HG03521 (cell line): ENCODE data around the gene ZNF662.

ENCODE experiments used
- ATAC-seq: cut with Tn5 transposase; IDR thresholded peaks from one replicate; pipeline ENCODE4 v1.9.1; 2021; ENCODE audit warnings: mild to moderate bottlenecking, moderate library complexity; ENCODE audit not compliant: unreplicated experiment

Gene ZNF662

GRCh38 chr3:42886294-42886822 lies 19.6 kb upstream of the ZNF662 start:
- ATAC-seq, result no peak

DNA sequence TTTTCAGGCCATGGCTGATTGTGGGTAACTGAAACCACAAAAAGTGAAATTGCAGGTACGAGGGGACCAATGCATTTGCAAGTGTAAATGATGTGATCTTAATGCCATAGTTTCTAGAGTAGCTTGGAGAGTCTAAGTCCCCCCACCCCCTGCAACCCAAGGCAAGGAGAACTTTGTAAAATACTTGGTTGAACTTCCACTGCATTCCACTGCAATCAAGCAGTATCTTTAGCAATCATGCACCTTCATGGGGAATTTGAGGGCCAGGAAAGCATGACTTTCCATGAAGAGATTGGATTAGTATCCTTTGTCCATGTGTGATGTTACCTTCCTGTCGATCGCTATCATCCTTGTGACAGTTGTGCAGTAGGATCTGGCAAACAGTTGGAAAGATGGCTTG lies 18.9 kb upstream of the ZNF662 start:
- no peak for ATAC-seq

GRCh38 chr3:42891042-42891441 lies 14.9 kb upstream of the ZNF662 start:
- no peak for ATAC-seq

- no peak for ATAC-seq
These were observed 13.8 kb upstream of the ZNF662 start for GRCh38 chr3:42892169-42892568.

DNA sequence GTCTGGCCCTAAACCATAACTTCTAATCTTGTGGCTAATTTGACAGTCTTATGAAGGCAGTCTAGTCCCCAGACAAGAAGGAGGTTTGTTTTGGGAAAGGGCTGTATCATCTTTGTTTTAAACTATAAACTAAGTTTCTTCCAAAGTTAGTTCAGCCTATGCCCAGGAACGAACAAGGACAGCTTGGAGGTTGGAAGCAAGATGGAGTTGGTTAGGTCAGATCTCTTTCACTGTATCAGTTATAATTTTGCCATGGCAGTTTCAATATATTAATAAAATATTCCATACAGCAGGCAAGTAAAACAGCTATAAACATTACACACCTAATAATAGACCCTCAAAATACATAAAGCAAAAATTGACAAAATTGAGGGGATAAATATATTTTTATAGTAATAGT lies 13.1 kb upstream of the ZNF662 start:
- ATAC-seq, result no peak

GRCh38 chr3:42894698-42895579 lies 11.0 kb upstream of the ZNF662 start:
- no peak for ATAC-seq

DNA sequence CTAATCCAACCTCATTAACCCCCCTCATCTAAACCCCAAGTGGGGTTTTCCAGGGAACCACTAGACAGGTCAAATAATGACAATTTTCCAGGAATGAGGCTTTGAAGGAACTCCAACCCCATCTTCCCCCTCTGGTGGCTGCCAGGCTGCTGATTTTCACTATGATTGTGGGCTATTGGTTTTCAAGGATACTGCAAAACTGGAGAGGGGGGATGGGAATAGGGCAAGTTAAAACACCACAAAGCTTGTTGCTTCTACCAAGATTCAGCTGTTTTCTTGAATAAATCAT lies 10.4 kb upstream of the ZNF662 start:
- no peak for ATAC-seq

- no peak for ATAC-seq
These were observed 6.9 kb upstream of the ZNF662 start for GRCh38 chr3:42898896-42899675.

DNA sequence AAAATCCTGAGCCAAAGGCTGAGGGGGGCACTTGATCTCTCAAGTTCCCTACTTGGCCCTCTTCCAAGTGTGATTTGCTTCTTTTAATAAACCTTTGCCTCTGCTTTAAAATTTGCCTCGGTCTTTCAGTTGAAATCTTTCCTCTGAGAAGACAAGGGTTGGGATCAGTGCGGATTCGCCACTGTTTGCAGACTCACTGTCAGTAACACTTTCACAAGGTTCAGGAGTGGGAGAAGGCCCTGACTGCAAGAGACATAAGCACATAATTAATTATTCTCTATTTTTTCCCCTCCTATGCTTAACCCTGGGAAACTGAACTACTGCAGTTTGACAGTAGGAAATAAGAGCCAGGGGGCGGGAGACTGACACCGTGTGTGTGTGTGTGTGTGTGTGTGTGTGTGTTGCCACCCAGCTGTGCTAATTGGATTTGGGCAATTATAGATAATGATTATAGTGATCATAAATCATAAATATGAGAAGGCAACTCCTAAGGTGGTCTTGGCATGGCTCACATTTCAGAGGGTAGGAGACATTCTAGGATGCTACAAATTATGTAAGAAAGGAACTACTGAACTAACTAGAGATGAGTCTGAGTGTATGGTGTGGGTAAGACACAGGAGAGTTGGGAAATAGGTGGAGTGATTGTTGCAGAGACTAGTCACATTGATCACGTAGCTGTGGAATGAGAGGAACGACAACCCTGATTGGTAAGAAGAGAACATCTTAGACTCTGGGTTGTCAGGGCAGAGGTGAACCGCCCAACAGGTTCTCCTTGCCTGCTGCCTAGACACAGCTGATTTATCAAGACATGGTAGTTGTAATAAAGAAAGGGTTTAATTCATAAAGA lies 5.5 kb upstream of the ZNF662 start:
- no peak for ATAC-seq

GRCh38 chr3:42901073-42901415 lies 4.9 kb upstream of the ZNF662 start:
- ATAC-seq, result no peak

DNA sequence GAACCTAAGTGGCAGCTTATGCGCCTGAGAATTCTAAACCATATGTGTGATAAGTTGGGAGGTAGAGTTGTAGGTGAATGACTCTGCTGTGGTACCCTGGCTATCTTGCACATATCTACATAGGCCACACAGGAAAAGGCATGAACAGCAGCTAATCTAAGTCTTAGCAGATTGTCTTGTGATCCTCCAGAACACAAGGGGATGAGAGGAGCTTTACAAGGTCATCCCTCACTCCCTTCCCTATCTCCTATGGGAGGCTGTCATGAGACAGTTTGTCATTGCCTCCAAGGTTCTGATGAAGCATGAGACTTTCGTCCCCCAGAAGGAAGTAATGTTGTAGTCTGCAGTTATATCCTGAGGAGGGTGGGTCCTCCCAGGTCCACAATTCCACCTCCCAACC lies 3.7 kb upstream of the ZNF662 start:
- ATAC-seq, result no peak

DNA sequence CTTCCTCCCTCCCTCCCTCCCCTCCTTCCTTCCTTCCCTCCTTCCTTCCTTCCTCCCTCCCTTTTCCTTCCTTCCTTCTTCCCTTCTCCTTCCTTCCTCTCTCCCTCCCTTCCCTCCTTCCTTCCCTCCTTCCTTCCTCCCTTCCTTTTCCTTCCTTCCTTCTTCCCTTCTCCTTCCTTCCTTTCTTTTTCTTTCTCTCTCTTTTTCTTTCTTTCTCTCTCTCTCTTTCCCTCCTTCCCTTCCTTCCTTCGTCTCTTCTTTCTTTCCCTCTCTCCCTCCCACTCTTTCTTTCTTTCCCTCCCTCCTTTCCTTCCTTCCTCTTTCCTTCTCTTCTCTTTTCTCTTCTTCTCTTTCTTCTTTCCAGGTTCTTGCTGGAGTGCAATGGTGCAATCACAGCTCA lies 1.9 kb upstream of the ZNF662 start:
- no peak for ATAC-seq

GRCh38 chr3:42905740-42906069 lies 237 bp upstream of the ZNF662 start:
- ATAC-seq, result no peak

GRCh38 chr3:42906848-42907183 lies 874 bp downstream of the ZNF662 start:
- no peak for ATAC-seq

DNA sequence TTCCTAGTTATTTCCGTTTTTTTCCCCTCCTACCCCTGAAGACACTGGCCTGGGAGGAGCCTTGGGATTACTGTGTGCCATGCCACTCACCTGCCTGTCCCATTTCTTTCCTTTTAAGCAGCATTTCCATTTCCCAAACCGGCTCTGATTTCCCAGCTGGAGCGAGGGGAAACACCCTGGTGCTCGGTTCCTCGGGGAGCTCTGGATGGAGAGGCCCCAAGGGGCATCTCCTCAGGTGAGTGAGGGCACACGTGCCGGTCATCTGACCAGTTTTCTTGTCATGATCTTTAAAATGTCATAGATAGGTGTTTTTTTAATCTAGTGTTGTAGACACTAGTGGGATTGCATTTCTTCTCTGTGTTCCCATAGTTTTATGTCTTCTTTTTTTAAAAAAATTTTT lies 2.7 kb downstream of the ZNF662 start:
- no peak for ATAC-seq

GRCh38 chr3:42911551-42911950 lies 5.6 kb downstream of the ZNF662 start:
- no peak for ATAC-seq

DNA sequence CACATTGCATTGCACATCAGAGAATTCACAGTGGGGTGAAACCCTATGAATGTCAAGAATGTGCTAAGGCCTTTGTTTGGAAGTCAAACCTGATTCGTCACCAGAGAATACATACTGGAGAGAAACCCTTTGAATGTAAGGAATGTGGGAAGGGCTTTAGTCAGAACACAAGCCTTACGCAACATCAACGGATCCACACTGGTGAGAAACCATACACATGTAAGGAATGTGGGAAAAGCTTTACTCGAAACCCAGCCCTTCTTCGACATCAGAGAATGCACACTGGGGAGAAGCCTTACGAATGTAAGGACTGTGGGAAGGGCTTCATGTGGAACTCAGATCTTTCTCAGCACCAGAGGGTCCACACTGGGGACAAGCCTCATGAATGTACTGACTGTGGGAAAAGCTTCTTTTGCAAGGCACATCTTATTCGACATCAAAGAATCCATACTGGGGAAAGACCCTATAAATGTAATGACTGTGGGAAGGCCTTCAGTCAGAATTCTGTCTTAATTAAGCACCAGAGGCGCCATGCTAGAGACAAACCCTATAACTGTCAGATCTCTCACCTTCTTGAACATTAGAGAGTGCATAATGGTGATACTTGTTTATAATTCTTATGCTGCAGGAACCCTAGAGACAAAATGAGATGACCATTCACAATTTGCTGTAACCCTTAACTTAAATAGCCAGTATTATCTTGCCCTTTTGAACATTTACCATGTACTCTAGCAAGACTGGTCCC lies 9.0 kb downstream of the ZNF662 start:
- ATAC-seq, result no peak

DNA sequence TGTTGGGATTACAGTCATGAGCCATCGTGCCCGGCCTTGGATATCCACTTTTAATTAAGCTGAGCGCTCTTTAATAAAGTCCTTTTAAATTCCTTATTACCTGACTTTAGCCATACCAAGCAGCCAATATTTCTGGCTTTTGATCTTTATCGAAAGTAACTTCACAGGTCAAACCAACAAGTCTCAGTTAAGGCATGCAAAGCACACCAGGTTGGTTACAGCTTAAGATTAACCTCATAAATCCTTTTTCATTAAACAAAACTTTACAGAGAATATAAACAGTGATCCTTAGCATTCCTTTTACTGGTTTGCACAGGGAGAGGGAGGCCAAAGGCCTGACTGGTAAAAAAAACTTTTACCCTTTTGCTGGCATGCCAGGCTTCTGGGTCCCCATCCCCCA lies 17.7 kb downstream of the ZNF662 start:
- ATAC-seq, result no peak

- ATAC-seq, result no peak
These were observed 20.4 kb downstream of the ZNF662 start for GRCh38 chr3:42926310-42926709.

DNA sequence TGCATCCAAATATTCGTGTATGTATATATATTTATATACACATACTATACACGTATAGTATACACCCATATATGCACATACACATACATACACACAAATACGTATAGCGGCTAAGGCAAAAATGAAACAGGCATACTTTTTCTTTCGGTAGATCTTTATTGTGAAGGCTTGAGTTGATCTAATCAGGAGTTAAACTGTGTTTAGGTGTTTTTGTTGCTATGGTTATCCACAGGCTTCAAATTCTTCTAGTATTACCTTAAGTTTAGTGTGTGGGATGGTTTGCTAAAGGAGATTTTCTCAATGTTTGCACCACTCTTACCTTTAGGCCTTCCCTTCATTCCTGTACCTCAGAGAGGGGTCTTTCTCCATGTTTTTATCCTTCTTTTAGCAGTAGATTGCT lies 28.2 kb downstream of the ZNF662 start:
- ATAC-seq, result no peak

DNA sequence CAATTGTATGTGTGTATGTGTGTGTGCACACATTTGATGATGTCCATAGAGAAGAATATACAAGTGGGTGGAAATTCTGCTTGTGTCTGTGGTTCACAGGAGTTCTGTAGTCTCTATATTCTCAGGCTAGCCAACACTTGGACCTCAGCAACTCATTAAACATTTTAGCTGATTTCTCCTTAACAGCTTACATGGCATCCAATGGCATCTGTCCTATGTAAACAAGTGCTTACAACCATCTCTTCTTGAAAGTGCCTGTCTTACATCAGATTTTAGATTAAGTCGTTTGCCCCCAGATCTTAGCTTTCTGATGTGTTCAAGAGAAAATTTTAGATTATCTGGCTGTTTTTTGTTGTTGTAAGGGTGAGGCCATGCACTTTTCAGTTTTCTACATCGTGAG lies 29.0 kb downstream of the ZNF662 start:
- no peak for ATAC-seq
